ENCODE data around the gene MIX23. TPM values are rescaled to one million over a fixed set of nuclear protein-coding genes. Genes with fewer than 3 reads are reported as not detected.

The MIX23 gene
- total RNA-seq, 1 donor from 2014 or later, result 20.2 TPM

DNA sequence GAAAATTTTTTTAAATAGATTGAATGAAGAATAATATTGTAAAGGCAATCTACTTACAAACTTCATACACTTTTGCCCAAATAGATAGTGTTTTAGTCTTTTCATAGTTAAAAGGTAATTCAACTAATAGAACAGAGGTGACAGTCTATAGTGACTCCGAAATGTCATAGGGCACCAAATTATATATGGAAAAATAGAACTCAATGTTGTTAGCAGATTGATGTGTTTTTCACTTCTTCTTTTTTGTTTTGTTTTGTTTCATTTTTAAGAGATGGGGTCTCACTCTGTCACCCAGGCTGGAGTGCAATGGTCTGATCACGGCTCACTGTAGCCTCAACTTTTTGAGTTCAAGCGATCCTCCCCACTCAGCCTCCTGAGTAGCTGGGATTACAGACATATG, 57.3 kb downstream of the MIX23 start:
- no peak for DNase-seq
- no peaks in the 10 kb centered on the region for H3K4me1 Mint-ChIP-seq (ENCODE audit: low read depth, unreplicated experiment)
- no peak overlapping the region for H3K27ac Mint-ChIP-seq (ENCODE audit: unreplicated experiment)
- H3K4me3 Mint-ChIP-seq (ENCODE audit: unreplicated experiment), result no peak overlapping the region
- H3K36me3 Mint-ChIP-seq (ENCODE audit: unreplicated experiment), result no peaks in the 10 kb centered on the region
- H3K27me3 Mint-ChIP-seq (ENCODE audit: unreplicated experiment), result no peaks in the 10 kb centered on the region
- no peaks in the 10 kb centered on the region for H3K9me3 Mint-ChIP-seq (ENCODE audit: unreplicated experiment)
- TF ChIP-seq, protein P1, sequence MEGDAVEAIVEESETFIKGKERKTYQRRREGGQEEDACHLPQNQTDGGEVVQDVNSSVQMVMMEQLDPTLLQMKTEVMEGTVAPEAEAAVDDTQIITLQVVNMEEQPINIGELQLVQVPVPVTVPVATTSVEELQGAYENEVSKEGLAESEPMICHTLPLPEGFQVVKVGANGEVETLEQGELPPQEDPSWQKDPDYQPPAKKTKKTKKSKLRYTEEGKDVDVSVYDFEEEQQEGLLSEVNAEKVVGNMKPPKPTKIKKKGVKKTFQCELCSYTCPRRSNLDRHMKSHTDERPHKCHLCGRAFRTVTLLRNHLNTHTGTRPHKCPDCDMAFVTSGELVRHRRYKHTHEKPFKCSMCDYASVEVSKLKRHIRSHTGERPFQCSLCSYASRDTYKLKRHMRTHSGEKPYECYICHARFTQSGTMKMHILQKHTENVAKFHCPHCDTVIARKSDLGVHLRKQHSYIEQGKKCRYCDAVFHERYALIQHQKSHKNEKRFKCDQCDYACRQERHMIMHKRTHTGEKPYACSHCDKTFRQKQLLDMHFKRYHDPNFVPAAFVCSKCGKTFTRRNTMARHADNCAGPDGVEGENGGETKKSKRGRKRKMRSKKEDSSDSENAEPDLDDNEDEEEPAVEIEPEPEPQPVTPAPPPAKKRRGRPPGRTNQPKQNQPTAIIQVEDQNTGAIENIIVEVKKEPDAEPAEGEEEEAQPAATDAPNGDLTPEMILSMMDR (IDR thresholded peaks at IDR 0.05; ENCODE audit: partially characterized antibody, unreplicated experiment), result no peak

DNA sequence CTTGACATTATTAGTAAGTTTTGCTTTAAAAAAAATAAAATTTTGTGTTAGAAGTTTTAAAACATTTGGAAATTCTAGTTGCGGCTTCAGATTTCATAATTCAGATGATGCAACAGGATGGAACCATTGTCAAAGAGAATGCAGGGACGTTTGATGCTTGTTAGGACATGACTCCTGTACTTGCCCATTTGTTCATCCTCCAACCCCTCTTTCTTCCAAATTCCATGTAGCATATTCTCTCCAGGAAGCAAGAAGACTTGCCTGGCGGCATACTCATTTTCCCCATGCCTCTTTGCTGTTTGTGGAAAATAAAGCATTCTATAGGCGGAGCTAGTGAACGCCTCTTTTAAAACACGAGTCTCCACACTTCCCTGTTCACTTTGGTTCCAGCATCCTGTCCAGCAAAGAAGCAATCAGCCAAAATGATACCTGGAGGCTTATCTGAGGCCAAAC, 58.1 kb downstream of the MIX23 start, which contains the start of gene CSTA:
Gene CSTA, plus strand, starts transcription at position 378 of the 453 bp plus-strand sequence. Its CDS starts 45 bp downstream, at position 423.
- H3K27ac Mint-ChIP-seq (ENCODE audit: unreplicated experiment), result no peak within 1 kb of the TSS
- TF ChIP-seq, protein P1 (IDR thresholded peaks at IDR 0.05; ENCODE audit: partially characterized antibody, unreplicated experiment), result no peak
- no peak for DNase-seq
- H3K36me3 Mint-ChIP-seq (ENCODE audit: unreplicated experiment), result no peaks in the 10 kb centered on the region
- H3K4me1 Mint-ChIP-seq (ENCODE audit: low read depth, unreplicated experiment), result no peaks in the 10 kb centered on the region
- no peaks in the 10 kb centered on the region for H3K9me3 Mint-ChIP-seq (ENCODE audit: unreplicated experiment)
- H3K4me3 Mint-ChIP-seq (ENCODE audit: unreplicated experiment), result no peak within 1 kb of the TSS
- H3K27me3 Mint-ChIP-seq (ENCODE audit: unreplicated experiment), result no peaks in the 10 kb centered on the region

DNA sequence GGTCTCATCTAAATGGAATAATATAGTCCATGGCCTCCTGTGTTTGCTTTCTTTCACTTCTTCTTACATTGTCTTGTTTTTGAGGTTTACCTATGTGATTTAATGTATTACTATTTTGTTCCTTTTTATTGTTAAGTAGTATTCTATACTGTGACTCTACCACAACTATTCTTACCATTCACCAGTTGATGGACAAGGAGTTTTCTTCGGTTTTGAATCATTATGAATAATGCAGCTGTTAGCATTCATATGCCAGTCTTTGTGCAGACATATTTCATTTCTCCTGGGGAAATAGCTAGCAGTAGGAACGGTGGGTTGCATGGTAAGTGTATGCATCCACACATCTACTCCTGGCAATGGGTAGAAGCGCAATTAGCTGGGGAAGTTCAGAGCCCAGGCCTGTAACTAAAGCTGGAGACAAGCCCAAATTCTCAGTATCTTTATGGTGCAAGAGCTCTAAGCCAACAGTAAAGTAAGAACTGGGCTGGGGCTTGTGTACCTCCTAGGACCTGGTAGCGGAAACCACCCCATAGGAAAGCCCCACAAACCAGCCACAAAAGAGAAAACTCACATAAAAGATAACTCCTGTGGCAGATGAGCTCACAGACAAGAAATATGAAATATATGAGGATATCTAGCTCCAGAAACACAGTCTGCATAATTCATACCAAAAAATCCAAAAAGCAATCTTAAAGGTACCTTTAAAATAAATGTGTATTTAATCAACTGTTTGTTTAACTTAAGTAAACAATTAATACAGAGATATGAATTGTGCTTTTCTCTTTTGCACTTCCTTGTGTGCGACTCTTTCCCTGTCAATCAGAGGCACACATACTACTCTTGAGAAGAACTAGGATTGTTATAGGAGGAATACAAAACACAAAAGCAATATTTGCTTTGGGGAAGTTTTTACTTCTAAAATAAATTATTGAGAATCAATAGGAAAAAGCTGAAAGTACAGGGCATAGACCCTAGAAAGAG, 60.6 kb downstream of the MIX23 start:
- Mint-ChIP-seq H3K4me1 (ENCODE audit: low read depth, unreplicated experiment) (no peaks in the 10 kb centered on the region), H3K27me3 (ENCODE audit: unreplicated experiment) (no peaks in the 10 kb centered on the region), H3K9me3 (ENCODE audit: unreplicated experiment) (peaks cover 2% of the 10 kb centered on the region), H3K4me3 (ENCODE audit: unreplicated experiment) (no peak overlapping the region), H3K27ac (ENCODE audit: unreplicated experiment) (no peak overlapping the region), H3K36me3 (ENCODE audit: unreplicated experiment) (no peaks in the 10 kb centered on the region)
- DNase-seq, result no peak
- TF ChIP-seq, protein P1 (IDR thresholded peaks at IDR 0.05; ENCODE audit: partially characterized antibody, unreplicated experiment), result no peak

DNA sequence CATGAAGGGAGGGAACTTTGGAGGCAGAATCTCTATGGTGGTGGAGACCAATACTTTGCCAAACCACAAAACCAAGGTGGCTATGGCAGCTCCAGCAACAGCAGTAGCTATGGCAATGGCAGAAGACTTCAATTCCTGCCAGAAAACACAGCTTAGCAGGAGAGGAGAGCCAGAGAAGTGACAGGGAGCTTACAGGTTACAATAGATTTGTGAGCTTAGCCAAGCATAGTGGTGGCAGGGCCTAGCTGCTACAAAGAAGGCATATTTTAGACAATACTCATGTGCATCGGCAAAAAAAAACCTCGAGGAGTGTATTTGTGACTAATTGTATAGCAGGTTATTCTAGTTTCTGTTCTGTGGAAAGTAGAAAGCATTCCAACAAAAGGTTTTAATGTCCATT, 64.4 kb downstream of the MIX23 start:
- no peak for DNase-seq

More for the DNA sequence above, 64.4 kb downstream of the MIX23 start:
- H3K27ac Mint-ChIP-seq (ENCODE audit: unreplicated experiment), result no peak overlapping the region
- H3K4me1 Mint-ChIP-seq (ENCODE audit: low read depth, unreplicated experiment), result no peaks in the 10 kb centered on the region
- H3K27me3 Mint-ChIP-seq (ENCODE audit: unreplicated experiment), result peaks cover 2% of the 10 kb centered on the region
- TF ChIP-seq, protein P1 (IDR thresholded peaks at IDR 0.05; ENCODE audit: partially characterized antibody, unreplicated experiment), result no peak
- H3K4me3 Mint-ChIP-seq (ENCODE audit: unreplicated experiment), result no peak overlapping the region
- peaks cover 2% of the 10 kb centered on the region for H3K9me3 Mint-ChIP-seq (ENCODE audit: unreplicated experiment)
- no peaks in the 10 kb centered on the region for H3K36me3 Mint-ChIP-seq (ENCODE audit: unreplicated experiment)

All from glutamatergic neuron (in vitro differentiated cells).